ENCODE data around the gene PRSS56. TPM values are rescaled to one million over a fixed set of nuclear protein-coding genes. Genes with fewer than 3 reads are reported as not detected.

The PRSS56 gene
- total RNA-seq, 1 donor from 2014 or later = not detected

DNA sequence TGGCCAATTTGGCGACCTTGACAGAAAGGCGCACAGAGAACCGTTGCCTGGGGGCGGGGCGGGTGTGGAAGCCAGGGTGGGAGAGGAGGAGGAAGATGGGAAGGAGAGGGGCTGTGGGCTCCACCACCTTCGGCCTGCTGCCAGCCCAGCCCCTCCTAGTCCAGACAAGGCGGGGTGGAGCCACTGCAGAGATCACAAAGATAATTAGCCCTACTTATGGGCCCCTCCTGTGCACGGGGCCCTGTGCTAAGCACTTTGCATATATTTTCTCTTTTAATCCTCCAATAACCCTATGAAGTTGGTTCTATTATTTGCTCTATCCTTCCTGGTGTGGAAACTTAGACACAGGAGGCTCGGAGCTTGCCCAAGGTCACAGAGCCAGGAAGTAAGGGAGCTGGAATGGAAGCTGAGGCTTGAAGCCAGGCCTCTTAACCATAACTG lies 18.8 kb upstream of the PRSS56 start:
- Mint-ChIP-seq H3K36me3 (ENCODE audit: unreplicated experiment) (no peaks in the 10 kb centered on the region), H3K9me3 (ENCODE audit: unreplicated experiment) (no peaks in the 10 kb centered on the region), H3K4me3 (ENCODE audit: unreplicated experiment) (no peak overlapping the region), H3K27me3 (ENCODE audit: unreplicated experiment) (peaks cover 53% of the 10 kb centered on the region), H3K27ac (ENCODE audit: unreplicated experiment) (no peak overlapping the region), H3K4me1 (ENCODE audit: unreplicated experiment) (peaks cover 9% of the 10 kb centered on the region)
- no peak for DNase-seq (ENCODE audit: extremely low spot score, unreplicated experiment)
- no peak for TF ChIP-seq CTCF (IDR thresholded peaks at IDR 0.05)

- no peak overlapping the region for H3K4me3 Mint-ChIP-seq (ENCODE audit: unreplicated experiment)
- H3K9me3 Mint-ChIP-seq (ENCODE audit: unreplicated experiment) = no peaks in the 10 kb centered on the region
- H3K27ac Mint-ChIP-seq (ENCODE audit: unreplicated experiment) = no peak overlapping the region
- no peaks in the 10 kb centered on the region for H3K36me3 Mint-ChIP-seq (ENCODE audit: unreplicated experiment)
- H3K4me1 Mint-ChIP-seq (ENCODE audit: unreplicated experiment) = peaks cover 9% of the 10 kb centered on the region
- DNase-seq (ENCODE audit: extremely low spot score, unreplicated experiment) = no peak
- TF ChIP-seq CTCF (IDR thresholded peaks at IDR 0.05) = no peak
- peaks cover 56% of the 10 kb centered on the region for H3K27me3 Mint-ChIP-seq (ENCODE audit: unreplicated experiment)
Measured at GRCh38 chr2:232501794-232502390, 18.3 kb upstream of the PRSS56 start.

GRCh38 chr2:232502511-232502910 lies 17.7 kb upstream of the PRSS56 start:
- Mint-ChIP-seq H3K27me3 (ENCODE audit: unreplicated experiment) (peaks cover 61% of the 10 kb centered on the region), H3K4me3 (ENCODE audit: unreplicated experiment) (peak overlapping the region; percentile 52), H3K27ac (ENCODE audit: unreplicated experiment) (no peak overlapping the region), H3K4me1 (ENCODE audit: unreplicated experiment) (peaks cover 9% of the 10 kb centered on the region), H3K36me3 (ENCODE audit: unreplicated experiment) (no peaks in the 10 kb centered on the region), H3K9me3 (ENCODE audit: unreplicated experiment) (no peaks in the 10 kb centered on the region)
- no peak for DNase-seq (ENCODE audit: extremely low spot score, unreplicated experiment)
- no peak for TF ChIP-seq CTCF (IDR thresholded peaks at IDR 0.05)

DNA sequence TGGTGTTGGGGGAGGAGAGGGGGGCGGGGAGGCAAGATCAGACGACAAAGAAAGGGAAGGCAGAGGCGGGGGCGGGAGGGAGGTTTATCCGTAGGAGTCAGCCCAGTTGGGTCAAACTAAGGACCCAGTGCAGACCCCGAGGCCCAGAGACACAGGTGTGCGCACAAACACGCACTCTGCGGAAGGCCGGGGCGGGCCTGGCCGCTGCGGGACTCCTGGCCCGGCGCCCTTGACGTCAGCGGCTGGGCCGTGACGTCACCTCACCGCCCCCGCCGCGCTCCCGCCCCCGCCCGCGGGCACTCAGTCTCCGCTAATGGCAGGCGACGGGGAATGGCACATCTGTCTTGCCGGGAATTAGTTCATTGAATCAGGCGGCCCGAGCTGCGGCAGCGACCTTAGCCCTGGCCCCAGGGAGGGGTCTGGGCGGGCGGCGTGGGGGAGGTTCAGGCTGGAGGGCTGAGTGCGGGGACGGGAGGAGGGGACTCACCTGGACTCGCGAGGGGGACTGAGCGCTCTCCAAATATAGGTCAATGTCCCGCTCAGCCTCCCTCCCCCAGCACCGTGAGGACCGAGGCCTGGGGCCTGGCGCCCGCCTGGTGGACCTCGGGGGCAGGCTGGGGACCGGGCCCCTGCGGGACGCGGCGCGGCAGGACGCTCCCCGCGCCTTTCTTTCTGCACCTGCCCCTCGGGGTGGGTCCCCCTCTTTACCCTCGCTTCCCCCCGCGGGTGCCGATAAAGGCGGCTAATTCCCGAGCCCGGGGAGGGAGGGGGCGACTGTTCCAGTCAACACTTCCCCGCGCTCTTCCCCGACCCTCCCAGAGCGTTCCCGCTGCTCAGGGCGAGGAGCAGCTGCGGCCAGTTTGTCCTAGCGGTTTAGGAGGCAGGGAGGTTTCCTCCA lies 17.0 kb upstream of the PRSS56 start:
- peak overlapping the region; percentile 54 for H3K4me3 Mint-ChIP-seq (ENCODE audit: unreplicated experiment)
- no peak for TF ChIP-seq CTCF (IDR thresholded peaks at IDR 0.05)
- DNase-seq (ENCODE audit: extremely low spot score, unreplicated experiment) = no peak
- H3K36me3 Mint-ChIP-seq (ENCODE audit: unreplicated experiment) = no peaks in the 10 kb centered on the region
- peaks cover 60% of the 10 kb centered on the region for H3K27me3 Mint-ChIP-seq (ENCODE audit: unreplicated experiment)
- no peaks in the 10 kb centered on the region for H3K9me3 Mint-ChIP-seq (ENCODE audit: unreplicated experiment)
- H3K4me1 Mint-ChIP-seq (ENCODE audit: unreplicated experiment) = peaks cover 9% of the 10 kb centered on the region
- no peak overlapping the region for H3K27ac Mint-ChIP-seq (ENCODE audit: unreplicated experiment)

DNA sequence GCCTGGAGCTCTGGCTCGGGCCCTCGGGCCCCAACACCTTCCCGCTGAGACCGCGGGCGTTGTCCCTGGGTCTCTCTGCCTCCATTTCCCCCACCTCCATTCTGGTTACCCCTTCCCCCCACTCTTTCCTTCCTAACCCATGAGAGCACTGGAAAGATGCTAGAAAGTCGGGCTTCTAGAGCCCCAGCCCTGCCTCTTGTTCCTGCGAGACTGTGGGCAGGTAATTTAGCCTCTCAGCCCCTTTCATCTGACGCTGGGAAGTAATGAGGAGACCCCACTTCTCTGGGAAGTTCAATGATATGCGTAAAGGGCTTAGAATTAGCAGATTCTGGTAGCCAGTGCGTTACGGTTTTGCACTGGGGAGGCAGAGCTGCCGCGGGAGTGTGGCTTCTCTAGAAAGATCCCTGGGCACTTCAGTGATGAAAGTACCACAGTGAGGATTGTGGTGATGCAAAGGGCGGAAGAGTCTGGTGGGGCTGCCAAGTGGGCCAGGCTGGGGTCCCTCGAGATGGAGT lies 16.3 kb upstream of the PRSS56 start:
- H3K36me3 Mint-ChIP-seq (ENCODE audit: unreplicated experiment) = no peaks in the 10 kb centered on the region
- no peak for TF ChIP-seq CTCF (IDR thresholded peaks at IDR 0.05)
- H3K4me1 Mint-ChIP-seq (ENCODE audit: unreplicated experiment) = peaks cover 9% of the 10 kb centered on the region
- H3K27me3 Mint-ChIP-seq (ENCODE audit: unreplicated experiment) = peaks cover 59% of the 10 kb centered on the region
- H3K9me3 Mint-ChIP-seq (ENCODE audit: unreplicated experiment) = no peaks in the 10 kb centered on the region
- no peak overlapping the region for H3K27ac Mint-ChIP-seq (ENCODE audit: unreplicated experiment)
- peak overlapping the region; percentile 54 for H3K4me3 Mint-ChIP-seq (ENCODE audit: unreplicated experiment)
- no peak for DNase-seq (ENCODE audit: extremely low spot score, unreplicated experiment)

Data from osteocyte (in vitro differentiated cells).